HG02678 (cell line): Measurements from ENCODE around the gene VAMP3.
"Not testable (repeated sequence)": the region's sequence is repeated elsewhere in the genome, so short reads cannot be mapped to it uniquely, and the experiment has no call there.

ENCODE experiments used
- ATAC-seq: cut with Tn5 transposase; IDR thresholded peaks from one replicate; pipeline ENCODE4 v1.9.1; 2021; ENCODE audit warnings: mild to moderate bottlenecking, moderate library complexity; ENCODE audit not compliant: unreplicated experiment

The VAMP3 gene

DNA sequence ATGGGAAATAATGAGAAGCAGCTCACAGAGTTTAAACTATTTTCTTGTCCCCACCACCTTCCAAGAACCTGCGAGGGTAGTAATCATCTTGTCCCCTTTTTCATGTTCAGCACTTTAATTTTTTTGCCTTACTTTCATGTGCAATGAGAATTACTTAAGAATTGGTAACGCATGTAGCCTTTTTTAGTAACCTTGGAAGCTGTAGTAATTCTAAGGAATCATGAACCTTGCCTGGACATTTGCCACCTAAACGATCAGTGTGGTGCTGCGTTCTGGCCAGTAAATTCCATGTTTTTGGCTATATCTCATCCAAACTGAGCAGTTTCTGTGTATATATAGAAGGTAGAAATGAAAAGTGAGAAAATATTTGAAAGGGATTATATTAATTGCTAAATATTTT is 3.9 kb upstream of the VAMP3 start:
- no peak for ATAC-seq

DNA sequence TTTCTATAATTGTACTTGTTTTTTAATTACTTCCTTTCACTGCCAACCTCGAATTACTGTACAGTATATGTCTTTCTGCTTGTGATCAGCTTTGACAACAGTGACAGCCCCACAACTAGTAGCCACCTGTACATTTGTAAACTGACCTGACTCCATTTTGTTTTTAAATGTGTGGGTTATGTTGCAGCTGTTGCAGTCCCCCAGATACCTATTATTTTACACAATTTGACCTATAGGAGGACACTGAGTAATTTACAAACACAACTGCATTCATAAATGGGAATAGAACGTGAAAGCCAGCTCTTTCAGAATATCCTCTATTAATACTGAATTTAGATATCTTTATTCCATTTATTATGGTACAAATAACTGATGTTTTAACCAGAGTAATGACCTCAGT is 2.5 kb upstream of the VAMP3 start:
- ATAC-seq, result no peak

DNA sequence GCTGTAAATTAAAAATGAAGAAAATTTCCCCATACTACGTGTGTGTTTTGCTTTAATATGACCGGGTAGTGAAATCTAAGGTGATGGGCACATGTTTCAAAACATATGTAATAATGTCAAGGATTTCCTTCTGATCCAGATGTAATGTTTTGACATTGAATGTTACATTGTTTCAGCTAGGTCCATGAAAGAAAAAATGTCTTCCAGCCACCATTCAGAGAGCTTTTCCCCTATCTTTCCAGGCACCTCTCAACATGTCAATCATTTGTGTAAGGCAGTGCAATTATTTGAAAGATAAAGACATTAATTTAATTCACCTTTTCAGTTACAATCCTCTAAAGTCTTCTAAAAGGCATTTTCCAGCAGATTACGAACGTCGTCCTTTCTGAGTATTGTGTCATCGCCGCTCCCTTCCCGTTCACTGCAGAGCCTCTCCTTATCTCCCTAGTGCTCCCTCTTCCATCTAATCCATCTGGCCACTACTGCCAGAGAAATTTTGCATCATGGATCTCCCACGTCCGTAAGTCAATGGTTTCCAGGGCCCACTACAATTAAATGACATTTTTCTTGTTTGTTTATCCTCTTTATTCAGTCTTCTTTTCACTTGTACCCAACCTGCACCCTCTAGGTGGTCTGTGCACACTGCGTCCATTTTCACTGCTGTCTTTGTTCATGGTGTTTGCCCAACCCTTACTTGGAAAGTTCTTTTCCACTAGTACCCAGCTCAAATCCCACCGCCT is 1.3 kb upstream of the VAMP3 start:
- no peak for ATAC-seq

DNA sequence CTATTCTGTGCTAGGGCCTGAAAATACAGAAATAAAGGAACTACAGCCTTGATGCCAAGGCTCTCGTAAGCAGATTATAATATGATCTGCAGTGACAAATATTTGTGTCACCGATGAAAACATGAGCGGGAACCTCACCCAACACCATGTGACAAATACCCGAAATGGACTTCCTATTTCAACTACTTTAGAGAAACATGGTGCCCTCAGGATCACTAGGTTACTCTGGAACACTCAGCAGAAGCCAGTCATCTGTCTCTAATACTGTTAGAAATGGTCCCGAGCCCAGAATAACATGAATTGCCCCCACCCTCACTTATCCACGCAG is 463 bp upstream of the VAMP3 start:
- ATAC-seq, result no peak

DNA sequence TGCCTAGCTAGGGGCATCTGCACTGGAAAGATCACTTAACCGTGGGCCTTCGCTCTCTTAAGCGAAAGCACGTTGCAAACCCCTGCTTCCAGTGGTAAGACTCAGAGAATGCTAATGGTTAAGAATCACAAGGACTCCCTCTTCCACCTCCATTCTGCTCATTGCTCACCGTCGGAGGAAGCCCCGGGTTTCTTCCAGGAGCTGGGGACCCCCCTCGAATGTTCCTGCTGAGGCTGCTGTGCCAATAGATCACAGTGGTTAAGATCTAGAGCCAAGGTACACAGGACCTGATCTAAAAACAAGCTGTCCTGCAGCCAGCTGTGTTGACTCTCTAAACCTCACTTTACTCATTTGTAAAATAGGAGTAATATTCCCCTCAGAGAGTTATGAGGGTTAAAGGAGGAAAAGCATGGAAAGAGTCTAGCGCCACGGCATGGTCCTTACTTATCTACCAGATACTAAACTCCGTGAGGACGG is 765 bp downstream of the VAMP3 start:
- no peak for ATAC-seq

DNA sequence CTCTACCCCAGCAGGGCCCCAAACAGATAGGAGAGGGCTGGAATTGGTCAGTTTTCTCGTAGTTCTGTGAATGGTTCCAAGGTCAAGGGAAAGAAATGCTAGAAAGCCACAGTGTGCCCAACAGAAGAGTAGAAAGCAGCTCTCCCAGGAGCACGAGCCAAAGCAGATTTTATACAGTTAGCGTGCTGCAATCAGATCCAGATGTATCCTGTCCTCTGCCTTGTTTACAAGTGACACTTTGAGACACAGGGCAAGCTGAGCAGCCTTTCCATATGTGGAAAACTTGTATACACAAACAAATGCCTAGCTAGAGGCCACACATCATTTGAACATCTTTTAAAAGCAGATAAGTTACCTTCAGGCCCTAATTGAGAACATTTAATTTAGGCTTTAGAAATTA is 6.5 kb downstream of the VAMP3 start:
- no peak for ATAC-seq

DNA sequence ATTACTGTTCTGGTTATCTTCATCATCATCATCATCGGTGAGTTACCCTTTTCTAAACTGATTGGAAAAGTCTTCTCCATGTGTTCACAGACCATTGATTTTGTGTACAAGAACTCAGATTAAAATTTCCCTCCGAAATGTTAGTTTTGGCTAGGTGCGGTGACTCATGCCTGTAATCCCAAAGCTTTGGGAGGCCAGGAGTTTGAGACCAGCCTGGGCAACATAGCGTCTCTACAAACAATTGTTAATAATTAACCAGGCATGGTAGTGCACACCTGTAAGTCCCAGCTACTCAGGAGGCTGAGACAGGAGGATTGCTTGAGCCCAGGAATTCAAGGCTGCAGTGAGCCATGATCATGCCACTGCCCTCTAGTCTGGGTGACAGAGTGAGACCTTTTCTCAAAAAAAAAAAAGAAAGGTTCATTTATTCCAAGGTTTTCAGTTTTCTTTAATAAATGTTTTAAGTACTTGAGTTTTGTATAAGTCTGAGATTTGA is 7.1 kb downstream of the VAMP3 start:
- no peak for ATAC-seq

DNA sequence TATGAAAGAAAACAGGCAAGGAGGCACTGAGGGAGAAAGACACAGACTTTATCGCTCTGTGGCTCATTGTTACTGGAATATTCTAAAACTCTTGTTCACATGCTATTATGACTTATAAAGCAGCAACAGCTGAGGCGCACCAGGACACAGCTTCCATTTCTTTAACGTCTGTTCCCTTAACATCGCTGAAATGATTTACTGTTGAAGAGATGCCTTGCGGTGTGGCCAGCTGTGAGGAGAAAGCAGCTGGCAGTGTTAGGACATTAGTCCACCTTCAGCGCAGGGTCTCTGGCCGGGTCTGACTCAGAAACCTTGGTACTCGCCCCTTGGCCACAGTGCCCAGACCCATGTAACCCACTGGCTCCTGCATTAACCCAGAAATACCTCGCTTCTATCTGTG is 9.9 kb downstream of the VAMP3 start:
- ATAC-seq, result no peak

DNA sequence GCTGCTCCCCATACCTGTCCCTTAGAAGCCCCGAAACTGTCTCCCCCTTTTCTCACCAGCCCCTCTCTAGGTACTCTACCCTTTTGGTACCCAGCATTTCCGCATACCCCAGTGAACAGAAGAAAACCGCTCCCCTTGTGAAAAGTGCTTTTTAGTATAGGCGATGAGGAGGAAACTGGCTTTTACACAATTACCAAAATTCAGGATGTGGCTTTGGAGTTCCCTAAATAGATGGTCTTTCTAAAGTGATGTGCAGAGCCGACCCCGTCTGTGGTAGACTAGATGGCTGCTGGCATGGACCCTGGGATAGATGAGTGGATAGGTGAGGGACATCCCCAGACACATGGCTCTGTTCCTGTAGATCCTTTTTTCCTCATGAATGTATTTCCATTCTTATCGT is 10.4 kb downstream of the VAMP3 start:
- no peak for ATAC-seq

DNA sequence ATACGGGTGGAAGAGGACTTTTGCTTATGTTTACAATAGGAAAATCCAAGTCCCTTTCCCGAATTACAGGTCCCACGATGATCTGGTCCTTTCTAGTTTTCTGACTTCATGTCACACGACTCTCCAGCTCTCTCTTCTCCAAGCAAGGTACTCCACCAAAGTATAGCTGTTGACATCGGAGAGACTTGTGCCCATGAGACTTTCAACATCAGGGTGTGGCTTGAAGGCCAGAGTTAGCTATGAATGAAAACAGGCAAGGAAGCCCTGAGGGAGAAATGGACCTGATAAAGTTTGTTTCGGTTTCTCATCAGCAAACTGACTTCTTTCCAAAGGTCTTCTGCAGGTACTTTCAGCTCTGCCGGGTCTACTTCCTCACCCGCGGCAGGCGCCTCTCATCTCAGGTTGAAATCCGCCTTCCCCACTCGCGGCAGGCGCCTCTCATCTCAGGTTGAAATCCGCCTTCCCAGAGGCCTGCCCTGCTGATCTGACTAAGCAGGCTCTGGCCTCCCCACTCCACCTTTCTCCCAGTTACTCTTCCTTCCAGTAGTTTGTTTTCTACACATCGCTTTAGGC is 10.9 kb downstream of the VAMP3 start:
- ATAC-seq, result no peak

DNA sequence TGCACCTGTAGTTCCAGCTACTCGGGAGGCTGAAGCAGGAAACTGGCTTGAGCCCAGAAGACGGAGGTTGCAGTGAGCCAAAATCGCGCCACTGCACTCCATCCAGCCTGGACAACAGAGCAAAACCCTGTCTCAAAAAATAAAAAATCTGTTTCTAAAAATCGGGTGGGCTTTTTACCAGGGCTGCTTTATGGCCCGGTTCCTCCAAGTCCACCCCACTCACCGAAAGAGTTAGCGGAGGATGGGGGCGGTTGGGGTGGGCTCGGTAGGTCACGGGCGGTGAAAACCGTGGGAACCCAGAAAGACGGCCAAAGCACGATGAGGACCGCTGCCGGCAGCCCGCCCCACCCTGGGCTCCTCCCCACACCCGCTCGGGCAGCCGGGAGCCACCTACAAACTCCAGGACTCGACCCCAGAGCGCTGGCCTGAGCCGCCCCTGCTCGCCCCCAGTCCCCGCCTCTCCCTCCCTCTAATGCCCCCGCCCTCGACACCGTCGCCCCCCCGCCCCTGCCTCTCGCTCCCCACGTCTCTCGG is 12.1 kb downstream of the VAMP3 start:
- ATAC-seq, result no peak

DNA sequence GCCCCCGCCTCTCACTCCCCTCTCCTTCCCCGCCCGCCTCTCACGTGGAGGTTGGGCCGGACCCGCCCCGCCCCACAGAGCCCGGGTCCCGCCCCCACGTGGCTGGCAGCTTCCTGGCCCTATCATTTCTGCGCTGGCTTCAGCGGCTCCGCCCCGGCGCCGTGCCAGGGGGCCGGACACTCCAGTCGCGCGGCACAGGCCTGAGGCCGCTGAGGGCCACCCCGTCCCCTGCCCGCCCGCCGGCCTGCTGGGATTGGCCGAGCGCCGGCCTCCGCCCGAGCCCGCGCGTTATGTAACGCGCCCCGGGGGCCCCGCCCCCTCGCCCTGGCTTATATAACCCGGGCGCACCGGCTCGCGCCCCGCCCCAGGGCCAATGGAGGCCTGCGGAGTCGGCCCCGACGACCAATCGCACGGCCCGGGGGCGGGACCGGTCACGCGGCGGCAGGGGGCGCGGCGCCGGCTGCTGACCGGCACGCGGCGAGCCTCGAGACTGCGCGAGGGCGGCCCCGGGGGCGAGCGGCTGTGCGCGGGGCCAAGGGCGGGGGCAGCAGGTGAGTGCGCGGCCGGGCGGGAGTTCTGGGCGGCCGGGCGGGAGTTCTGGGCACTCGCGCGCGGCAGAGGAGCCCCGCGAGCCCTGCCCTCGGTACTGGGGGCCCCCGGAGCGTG is 12.9 kb downstream of the VAMP3 start, which contains the start of gene PER3:
TSS of gene PER3 (plus strand) at position 466 of the 666 bp plus-strand sequence. CDS start 587 bp downstream, outside the sequence.
- peak; percentile 93 for ATAC-seq

DNA sequence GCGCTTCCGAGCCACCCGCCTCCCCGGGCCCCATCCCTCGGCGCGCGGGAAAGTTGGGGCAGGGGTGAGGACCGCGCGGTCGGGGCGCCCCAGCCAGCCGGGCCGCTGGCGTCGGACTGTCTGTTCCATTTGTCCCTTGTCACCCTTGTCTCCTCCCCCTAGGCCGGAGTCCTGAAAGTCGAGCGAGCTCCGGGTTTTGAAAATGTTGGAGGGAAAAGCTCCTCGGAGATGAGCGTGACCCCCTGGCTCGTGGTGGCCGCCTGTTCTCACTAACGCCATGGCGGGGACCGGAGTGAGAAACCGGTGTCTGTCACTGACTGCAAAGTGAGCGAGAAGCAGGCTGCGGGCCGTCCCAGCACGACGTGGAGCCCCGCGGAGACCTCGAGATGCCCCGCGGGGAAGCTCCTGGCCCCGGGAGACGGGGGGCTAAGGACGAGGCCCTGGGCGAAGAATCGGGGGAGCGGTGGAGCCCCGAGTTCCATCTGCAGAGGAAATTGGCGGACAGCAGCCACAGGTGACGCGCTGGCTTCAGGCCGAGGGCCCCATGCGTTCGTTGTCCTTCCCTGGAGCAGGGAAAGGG is 13.5 kb downstream of the VAMP3 start:
- ATAC-seq, result no peak

DNA sequence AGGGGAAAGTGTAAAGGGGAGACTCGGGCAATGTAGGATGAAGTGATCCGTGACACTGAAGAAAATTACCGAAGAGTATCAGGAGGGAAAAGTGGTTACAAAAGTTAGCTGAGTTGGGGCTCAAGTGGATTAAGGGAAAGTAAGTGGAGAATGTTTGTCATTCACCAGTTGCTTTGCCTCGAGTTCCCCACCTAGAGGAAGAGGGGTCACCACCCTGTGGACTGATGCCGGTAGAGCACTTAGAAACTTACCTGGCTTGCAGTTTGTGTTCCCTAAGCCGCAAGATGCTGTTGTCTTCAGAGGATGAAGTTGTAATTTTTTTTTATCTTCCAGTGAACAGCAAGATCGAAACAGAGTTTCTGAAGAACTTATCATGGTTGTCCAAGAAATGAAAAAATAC is 14.0 kb downstream of the VAMP3 start:
- no peak for ATAC-seq

DNA sequence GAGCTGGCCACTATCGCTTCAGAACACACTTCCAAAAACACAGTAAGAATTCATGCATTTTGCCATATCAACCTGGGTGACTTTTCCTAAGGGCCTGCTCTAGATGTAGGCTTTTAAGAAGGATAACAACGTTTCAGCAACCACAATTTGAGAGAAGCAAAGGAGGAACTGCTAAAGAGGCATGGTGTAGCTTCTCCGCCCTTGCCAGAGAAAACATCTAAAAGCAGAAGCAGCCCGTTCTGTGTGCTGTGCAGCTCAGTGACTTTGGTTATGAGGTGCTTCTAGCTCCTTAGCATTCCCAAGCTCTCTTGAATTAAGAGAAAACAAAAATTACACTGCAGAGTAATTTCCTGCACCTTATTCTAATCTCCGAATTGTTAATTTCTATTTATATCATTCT is 15.7 kb downstream of the VAMP3 start:
- ATAC-seq, result no peak

DNA sequence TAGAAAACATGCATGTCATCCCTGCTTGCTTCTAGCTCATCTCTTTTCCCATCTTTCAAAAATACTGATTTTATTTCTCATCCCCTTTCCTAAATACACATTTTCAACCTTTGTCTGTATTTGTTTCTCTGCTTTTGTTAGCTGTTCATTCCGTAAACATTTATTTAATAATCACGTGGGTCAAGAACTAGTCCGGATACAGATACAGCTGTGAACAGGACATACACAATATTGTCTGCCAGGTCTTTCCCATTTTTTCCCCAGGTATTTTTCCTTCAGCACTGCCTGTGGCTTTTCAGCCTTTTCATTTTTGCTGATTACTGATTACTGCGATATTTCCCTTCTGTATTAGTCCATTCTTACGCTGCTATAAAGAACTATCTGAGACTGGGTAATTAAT is 18.7 kb downstream of the VAMP3 start:
- ATAC-seq, result no peak

DNA sequence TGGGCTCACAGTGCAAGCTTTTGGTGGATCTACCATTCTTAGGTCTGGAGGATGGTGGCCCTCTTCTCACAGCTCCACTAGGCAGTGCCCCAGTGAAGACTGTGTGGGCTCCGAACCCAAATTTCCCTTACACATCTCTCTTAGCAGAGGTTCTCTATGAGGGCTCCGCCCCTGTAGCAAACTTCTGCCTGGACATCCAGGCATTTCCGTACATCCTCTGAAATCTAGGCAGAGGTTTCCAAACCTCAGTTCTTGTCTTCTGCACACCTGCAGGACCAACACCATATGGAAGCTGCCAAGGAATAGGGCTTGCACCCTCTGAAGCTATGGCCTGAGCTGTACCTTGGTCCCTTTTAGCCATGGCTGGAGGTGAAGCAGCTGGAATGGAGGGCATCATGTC is 19.9 kb downstream of the VAMP3 start:
- not testable (repeated sequence) for ATAC-seq

DNA sequence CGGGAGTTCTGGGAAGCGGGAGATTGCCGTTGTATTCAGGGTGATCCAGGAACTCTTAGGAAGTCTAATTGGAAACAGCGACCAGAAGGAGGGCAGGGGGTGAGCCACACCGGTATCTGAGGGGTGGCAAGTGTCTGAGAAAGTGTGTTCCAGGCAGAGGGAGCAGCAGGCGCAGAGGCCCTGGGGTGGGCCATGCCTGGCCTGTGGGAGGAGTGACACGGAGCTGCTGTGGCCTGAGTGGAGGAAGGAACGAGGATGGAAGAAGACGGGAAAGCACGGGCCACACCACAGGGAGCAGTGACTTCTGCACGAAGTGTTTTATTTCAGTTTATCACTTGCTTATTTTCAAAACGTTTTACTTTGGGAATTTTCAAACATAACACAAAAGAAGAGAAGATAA is 24.3 kb downstream of the VAMP3 start:
- no peak for ATAC-seq

DNA sequence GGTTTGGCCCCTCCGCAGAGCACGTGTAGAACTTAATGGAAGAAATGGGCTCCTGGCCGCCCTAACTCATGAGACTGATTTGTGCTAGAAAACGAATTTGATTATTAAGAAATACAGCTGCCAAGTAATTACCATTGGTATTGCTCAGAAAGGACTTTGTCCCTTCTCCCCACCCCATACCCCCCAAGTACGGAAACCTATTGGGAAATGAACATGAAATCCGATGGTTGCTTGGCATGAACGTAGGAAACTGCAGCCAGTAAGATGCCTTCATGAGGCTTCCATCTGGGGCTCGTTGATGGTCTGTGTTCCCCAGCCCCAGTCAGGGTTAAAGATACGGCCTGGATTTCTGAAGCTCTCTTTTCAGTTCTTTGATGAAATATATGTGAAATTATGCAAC is 34.4 kb downstream of the VAMP3 start:
- no peak for ATAC-seq

DNA sequence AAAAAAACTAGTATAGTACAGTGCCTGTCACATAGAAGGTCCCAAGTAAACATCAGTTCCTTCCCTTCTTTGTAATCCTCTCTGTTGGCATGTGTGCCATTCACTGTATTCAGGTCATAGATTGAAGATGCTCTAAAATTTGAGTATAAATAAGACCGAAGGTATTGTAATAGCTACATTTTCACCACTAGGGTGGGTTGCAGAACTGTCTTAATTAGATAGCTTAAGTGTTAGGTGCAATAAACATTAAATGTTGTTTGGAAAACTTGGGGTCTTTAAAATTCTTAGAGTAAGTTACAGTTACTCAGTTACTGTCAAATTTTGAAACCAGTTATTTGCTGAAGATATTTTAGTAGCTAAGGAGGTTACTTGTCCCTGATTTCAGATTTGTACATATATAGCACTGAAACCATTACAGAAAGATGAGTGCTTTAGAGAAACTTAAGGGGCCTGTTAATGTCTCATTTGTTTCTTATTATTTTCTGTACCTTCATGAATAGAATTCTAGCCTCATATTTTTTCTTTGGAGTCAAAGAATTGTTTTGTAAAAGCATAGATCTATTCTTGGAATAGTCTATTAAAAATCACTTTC is 37.3 kb downstream of the VAMP3 start:
- ATAC-seq, result no peak

DNA sequence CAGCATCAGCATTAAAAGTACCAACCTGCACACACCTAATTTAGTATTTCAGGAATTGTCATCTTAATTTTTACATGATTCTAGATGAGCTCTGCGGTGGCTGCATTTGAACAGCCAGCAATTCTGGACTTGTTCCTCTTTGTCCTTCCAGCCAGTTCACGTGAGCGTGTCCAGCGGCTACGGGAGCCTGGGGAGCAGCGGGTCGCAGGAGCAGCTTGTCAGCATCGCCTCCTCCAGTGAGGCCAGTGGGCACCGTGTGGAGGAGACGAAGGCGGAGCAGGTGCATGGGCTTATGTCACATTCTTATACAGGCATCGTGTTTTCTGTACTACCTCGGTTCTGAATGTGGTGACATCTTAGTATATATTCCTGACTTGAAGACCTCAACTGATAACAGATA is 38.6 kb downstream of the VAMP3 start:
- no peak for ATAC-seq
